Measurements from ENCODE around the gene CTDSPL. TPM values are rescaled to one million over a fixed set of nuclear protein-coding genes. Genes with fewer than 3 reads are reported as not detected.

CTDSPL gene
- total RNA-seq, 4 donors from 2014 or later: 78.9 to 130 (median 111) TPM

DNA sequence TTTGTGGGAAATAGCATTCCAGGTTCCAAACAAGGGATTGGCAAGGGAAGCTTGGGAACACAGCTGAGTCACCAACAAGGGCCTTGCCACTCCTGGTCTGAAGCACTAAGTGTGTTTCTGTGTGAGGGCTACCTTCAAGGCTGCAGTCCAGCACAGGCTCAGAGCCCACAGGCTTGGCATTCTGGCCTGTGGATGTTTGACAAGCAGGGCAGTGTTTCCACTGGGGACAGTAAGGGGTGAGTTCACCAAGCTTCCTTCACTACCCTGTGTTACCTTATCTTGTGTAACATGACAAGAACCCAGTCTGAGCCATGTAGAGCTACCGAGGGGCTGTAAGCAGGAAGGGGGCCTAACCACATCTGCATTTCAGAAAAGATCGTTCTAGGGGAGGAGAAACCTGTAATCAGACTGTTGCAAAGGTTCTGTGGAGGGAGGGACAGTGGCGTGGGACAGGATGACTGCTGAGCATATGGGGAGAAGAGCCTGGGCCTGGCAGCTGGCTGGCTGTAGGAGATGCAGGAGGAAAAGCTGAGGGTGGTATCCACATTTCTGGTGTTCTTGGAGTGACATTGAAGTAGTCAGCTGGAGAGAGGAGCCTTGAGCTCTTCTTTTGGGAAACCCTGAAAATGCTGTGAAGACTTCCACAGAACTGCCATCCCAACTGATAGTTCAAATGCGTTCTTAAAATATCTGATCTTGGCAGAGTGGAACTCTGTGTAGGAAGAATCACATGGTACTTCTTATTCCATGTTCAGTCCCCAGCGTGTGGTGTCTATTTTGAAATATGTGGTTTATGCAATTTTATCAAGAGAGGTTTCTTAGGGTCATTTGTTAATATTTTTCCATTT, 61.3 kb downstream of the CTDSPL start:
- Histone ChIP-seq H3K4me1 (peaks cover 44% of the 10 kb centered on the region), H3K4me3 (no peak overlapping the region), H3K9me3 (no peaks in the 10 kb centered on the region), H3K36me3 (no peaks in the 10 kb centered on the region), H3K27me3 (no peaks in the 10 kb centered on the region), H3K27ac (peak overlapping the region; percentile 69)
- TF ChIP-seq, protein P1, sequence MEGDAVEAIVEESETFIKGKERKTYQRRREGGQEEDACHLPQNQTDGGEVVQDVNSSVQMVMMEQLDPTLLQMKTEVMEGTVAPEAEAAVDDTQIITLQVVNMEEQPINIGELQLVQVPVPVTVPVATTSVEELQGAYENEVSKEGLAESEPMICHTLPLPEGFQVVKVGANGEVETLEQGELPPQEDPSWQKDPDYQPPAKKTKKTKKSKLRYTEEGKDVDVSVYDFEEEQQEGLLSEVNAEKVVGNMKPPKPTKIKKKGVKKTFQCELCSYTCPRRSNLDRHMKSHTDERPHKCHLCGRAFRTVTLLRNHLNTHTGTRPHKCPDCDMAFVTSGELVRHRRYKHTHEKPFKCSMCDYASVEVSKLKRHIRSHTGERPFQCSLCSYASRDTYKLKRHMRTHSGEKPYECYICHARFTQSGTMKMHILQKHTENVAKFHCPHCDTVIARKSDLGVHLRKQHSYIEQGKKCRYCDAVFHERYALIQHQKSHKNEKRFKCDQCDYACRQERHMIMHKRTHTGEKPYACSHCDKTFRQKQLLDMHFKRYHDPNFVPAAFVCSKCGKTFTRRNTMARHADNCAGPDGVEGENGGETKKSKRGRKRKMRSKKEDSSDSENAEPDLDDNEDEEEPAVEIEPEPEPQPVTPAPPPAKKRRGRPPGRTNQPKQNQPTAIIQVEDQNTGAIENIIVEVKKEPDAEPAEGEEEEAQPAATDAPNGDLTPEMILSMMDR (IDR thresholded peaks at IDR 0.05): no peak
- TF ChIP-seq POLR2A (IDR thresholded peaks at IDR 0.05) (no peak), POLR2AphosphoS5 (IDR thresholded peaks at IDR 0.05) (no peak), EP300 (IDR thresholded peaks at IDR 0.05) (no peak)
- WGBS: 36% methylated on average over 5 of the region's 5 CpGs
- DNase-seq (ENCODE audit: low spot score in 2 of 2): no peak

DNA sequence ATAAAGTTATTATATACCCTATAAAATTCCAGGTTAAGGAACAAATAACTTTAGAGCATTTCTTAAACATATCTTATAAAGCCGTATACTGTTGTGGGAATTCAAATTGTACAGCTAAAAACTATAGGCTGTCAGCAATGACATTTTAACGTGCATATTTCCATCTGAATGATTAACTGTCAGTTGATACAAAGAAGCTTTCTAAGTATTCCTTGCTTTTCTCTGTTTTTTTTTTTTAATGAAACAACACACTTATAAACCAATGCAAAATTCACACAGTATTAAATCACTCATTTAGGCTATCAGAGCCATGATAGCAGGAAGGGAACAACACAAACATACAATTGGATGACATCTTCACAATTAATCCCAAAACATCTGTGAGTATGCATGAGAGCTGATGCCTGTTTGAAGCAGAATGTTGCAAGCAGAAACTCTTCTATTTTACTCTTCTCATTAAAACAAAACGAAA, 61.9 kb downstream of the CTDSPL start:
- no peak for DNase-seq (ENCODE audit: low spot score in 2 of 2)
- no peaks in the 10 kb centered on the region for H3K9me3 ChIP-seq
- no peaks in the 10 kb centered on the region for H3K36me3 ChIP-seq
- 60% methylated on average over 3 of the region's 3 CpGs for WGBS
- TF ChIP-seq POLR2AphosphoS5 (IDR thresholded peaks at IDR 0.05) (no peak), EP300 (IDR thresholded peaks at IDR 0.05) (no peak), POLR2A (IDR thresholded peaks at IDR 0.05) (no peak)
- TF ChIP-seq, protein P1 (IDR thresholded peaks at IDR 0.05): no peak
- H3K27me3 ChIP-seq: no peaks in the 10 kb centered on the region
- H3K27ac ChIP-seq: no peak overlapping the region
- H3K4me1 ChIP-seq: peaks cover 41% of the 10 kb centered on the region
- no peak overlapping the region for H3K4me3 ChIP-seq

DNA sequence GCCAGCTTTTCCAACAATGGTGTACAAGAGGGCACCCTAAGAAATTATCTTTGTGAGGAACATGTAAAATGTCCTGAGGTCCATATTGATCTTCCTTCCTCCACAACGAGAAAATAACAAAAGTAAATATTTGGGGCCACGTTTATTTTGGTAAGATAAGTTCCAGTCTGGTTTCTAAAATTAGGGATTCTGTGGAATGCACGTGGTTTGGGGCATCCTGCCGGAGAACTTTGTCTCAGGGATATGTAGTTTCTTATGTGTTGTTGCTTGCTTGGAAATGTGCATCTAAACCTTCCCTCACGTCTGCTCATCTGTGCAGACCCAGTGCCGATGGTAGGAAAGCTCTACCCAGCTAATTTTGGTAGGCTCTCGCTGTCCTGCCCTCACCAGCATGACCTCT, 62.8 kb downstream of the CTDSPL start:
- H3K9me3 ChIP-seq: no peaks in the 10 kb centered on the region
- TF ChIP-seq, protein P1 (IDR thresholded peaks at IDR 0.05): no peak
- no peak for TF ChIP-seq POLR2A (IDR thresholded peaks at IDR 0.05)
- TF ChIP-seq EP300 (IDR thresholded peaks at IDR 0.05): no peak
- no peak for TF ChIP-seq POLR2AphosphoS5 (IDR thresholded peaks at IDR 0.05)
- no peak overlapping the region for H3K4me3 ChIP-seq
- no peaks in the 10 kb centered on the region for H3K36me3 ChIP-seq
- H3K27ac ChIP-seq: no peak overlapping the region
- peaks cover 41% of the 10 kb centered on the region for H3K4me1 ChIP-seq
- H3K27me3 ChIP-seq: no peaks in the 10 kb centered on the region
- WGBS: 65% methylated on average over 7 of the region's 7 CpGs
- no peak for DNase-seq (ENCODE audit: low spot score in 2 of 2)

DNA sequence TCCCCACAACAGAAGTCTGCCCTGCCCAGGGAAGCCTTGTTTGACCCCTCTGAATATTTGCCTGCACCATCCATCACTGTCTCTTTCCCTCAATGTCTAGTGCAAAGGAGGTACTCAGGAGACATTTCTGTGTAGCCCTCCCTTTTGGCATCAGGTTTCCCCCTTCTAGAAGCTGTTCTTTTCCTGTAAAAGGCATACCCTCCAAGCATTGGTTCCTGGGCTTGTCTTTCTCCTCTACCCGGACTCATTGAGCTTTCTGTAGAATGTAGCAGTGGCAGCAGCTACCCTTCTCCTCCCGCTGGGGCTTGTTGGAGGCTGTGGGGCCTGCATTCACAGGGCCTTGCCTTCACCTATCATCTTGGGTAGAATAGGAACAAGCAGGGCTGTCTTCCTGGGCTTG, 63.5 kb downstream of the CTDSPL start:
- no peak for DNase-seq (ENCODE audit: low spot score in 2 of 2)
- no peak overlapping the region for H3K27ac ChIP-seq
- no peaks in the 10 kb centered on the region for H3K36me3 ChIP-seq
- no peaks in the 10 kb centered on the region for H3K9me3 ChIP-seq
- H3K4me3 ChIP-seq: no peak overlapping the region
- WGBS: 75% methylated on average over 2 of the region's 2 CpGs
- TF ChIP-seq EP300 (IDR thresholded peaks at IDR 0.05) (no peak), POLR2A (IDR thresholded peaks at IDR 0.05) (no peak), POLR2AphosphoS5 (IDR thresholded peaks at IDR 0.05) (no peak)
- TF ChIP-seq, protein P1 (IDR thresholded peaks at IDR 0.05): no peak
- no peaks in the 10 kb centered on the region for H3K27me3 ChIP-seq
- H3K4me1 ChIP-seq: peaks cover 38% of the 10 kb centered on the region

DNA sequence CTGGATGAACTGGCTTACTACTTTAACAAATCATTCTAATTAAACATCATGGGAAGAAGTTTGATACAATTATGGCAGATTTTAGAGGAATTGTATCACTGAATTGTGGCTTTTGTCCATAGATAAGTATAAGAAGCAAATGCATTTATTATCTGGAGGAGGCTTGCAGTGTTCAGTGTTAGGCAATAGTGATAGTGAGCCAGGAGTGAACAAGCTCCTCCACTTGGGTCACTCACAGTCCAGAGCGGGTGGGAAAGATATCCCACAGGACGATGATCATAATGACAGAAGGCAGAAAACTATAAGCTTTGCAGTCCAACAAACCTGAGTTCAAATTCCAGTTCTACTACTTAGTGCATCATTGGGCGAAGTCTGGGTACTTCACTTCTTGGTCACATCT, 64.9 kb downstream of the CTDSPL start:
- 88% methylated on average over 3 of the region's 3 CpGs for WGBS
- H3K4me3 ChIP-seq: no peak overlapping the region
- peaks cover 29% of the 10 kb centered on the region for H3K4me1 ChIP-seq
- DNase-seq (ENCODE audit: low spot score in 2 of 2): no peak
- H3K27ac ChIP-seq: no peak overlapping the region
- TF ChIP-seq, protein P1 (IDR thresholded peaks at IDR 0.05): no peak
- no peaks in the 10 kb centered on the region for H3K9me3 ChIP-seq
- no peaks in the 10 kb centered on the region for H3K36me3 ChIP-seq
- no peaks in the 10 kb centered on the region for H3K27me3 ChIP-seq

All from suprapubic skin (tissue), 4 donors.